Caco-2 (cell line): ENCODE results near the gene FRMD4A. TPM values are rescaled to one million over a fixed set of nuclear protein-coding genes. Genes with fewer than 3 reads are reported as not detected.

Experiments
- BruUV-seq: library from RNA; stranded (reverse); fragments of 400-500 nt; replicated peaks from 2 replicates; lab custom pipeline; 2021; lab: Mats Ljungman, UMichigan
- CTCF ChIA-PET: fragments of 300-600 bp; sonication (Branson Sonifier 250); formaldehyde crosslinking; loops from one replicate; lab custom pipeline; 2022; ENCODE audit warnings: antibody characterized with exemption; lab: Charles Lee
- POLR2A ChIA-PET: fragments of 300-600 bp; sonication (Branson Sonifier 250); formaldehyde crosslinking; loops from one replicate; lab custom pipeline; 2022; ENCODE audit warnings: antibody characterized with exemption; lab: Charles Lee
- DNase-seq, 2 experiments: peaks; one replicate each; pipeline versions ENCODE4 v3.0.0 to v3.0.0-alpha.2; 2020 to 2022
- H3K27me3 ChIP-seq: replicated peaks from 2 replicates; pipeline ENCODE4 v1.6.0; 2011; ENCODE audit warnings: low read length; ENCODE audit not compliant: control insufficient read depth, insufficient read depth
- H3K36me3 ChIP-seq: 2 replicates; pipeline ENCODE4 v1.5.1; 2011; ENCODE audit warnings: low read length; ENCODE audit not compliant: control insufficient read depth, insufficient read depth
- H3K4me1 ChIP-seq: fragments of 250-450 bp; sonication (Bioruptor Pico); 2 replicates; pipeline ENCODE4 v1.5.1; 2020; ENCODE audit warnings: mild to moderate bottlenecking
- H3K4me3 ChIP-seq: 2 replicates; pipeline ENCODE4 v1.5.1; 2011; ENCODE audit warnings: low read depth, mild to moderate bottlenecking, control low read depth, low read length
- H3K9me3 ChIP-seq: fragments of 250-450 bp; sonication (Bioruptor Pico); 2 replicates; pipeline ENCODE4 v1.5.1; 2020; ENCODE audit warnings: mild to moderate bottlenecking, moderate library complexity
- H3K27ac Mint-ChIP-seq: one replicate; pipeline ENCODE4 v1.8.0; 2022; ENCODE audit warnings: mixed read lengths; ENCODE audit not compliant: unreplicated experiment
- H3K27me3 Mint-ChIP-seq: one replicate; pipeline ENCODE4 v1.8.0; 2022; ENCODE audit warnings: mixed read lengths; ENCODE audit not compliant: insufficient read depth, unreplicated experiment
- H3K36me3 Mint-ChIP-seq: one replicate; pipeline ENCODE4 v1.8.0; 2022; ENCODE audit warnings: mild to moderate bottlenecking, mixed read lengths; ENCODE audit not compliant: insufficient read depth, unreplicated experiment
- H3K4me1 Mint-ChIP-seq: one replicate; pipeline ENCODE4 v1.8.0; 2022; ENCODE audit warnings: low read depth, mixed read lengths; ENCODE audit not compliant: unreplicated experiment
- H3K4me3 Mint-ChIP-seq: one replicate; pipeline ENCODE4 v1.8.0; 2022; ENCODE audit warnings: mild to moderate bottlenecking, moderate library complexity, mixed read lengths; ENCODE audit not compliant: unreplicated experiment
- H3K9me3 Mint-ChIP-seq: one replicate; pipeline ENCODE4 v1.8.0; 2022; ENCODE audit warnings: mixed read lengths; ENCODE audit not compliant: unreplicated experiment
- intact Hi-C: fragments of 100-400 bp; cut with micrococcal nuclease; formaldehyde crosslinking; loops from one replicate; pipeline ENCODE4 v1.10.0; 2022; ENCODE audit not compliant: unreplicated experiment
- total RNA-seq: library from RNA; stranded (reverse); gene quantifications from 2 replicates; pipeline ENCODE4 v1.2.3, GENCODE V29; 2022
- TF ChIP-seq, protein P1 (sequence below), 2 experiments: fragments of 200-600 bp in 1 of 2; IDR thresholded peaks; 1 replicate in 1 of 2; 2 replicates in 1 of 2; pipeline versions ENCODE4 v1.5.1 to v1.8.0; 2011 to 2022; ENCODE audit warnings: antibody characterized with exemption in 1 of 2, control low read depth in 1 of 2, inconsistent platforms in 1 of 2, low read depth in 1 of 2, low read length in 1 of 2, mild to moderate bottlenecking in 1 of 2, moderate library complexity in 1 of 2; ENCODE audit not compliant: insufficient read depth in 1 of 2, severe bottlenecking in 1 of 2, unreplicated experiment in 1 of 2

The FRMD4A gene
- total RNA-seq, 1 experiment from 2014 or later: 52.1 TPM

DNA sequence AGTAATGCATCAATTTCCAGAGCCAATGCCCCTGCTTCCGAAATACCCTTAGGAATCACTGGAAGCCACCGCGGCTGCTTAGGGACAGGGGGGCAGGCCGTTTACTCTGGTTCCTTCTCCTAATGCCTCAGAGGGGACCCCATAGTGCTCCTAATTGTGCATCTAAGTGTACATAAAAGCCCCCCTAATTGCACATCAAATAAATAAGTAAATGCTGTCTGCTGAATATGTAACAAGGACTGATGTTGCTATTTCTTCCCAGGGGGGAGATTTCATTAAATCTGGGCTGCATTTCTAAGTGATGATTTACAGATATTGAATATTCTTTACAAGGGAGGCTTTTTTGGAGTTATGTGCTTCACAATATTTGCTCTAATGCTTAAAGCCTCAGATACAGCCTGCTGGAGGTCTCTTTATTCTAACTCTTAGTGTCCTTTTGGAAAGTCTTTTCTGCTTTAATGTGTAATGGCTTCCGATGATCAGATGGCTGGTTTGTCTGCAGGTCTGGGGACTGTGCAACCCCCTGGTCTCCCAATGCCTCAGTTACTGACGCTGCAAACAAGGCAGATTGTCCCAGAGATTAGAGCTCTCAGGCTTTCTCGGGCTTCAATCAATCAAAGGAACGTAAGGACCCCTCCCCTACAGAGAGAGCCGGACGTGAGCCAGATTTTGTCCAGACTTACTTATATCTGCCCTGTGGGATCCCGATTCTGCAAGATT, 601.0 kb downstream of the FRMD4A start:
- DNase-seq: no peak
- peaks cover 34% of the 10 kb centered on the region for H3K36me3 Mint-ChIP-seq
- no peaks in the 10 kb centered on the region for H3K27me3 Mint-ChIP-seq
- H3K9me3 Mint-ChIP-seq: no peaks in the 10 kb centered on the region
- peak overlapping the region; percentile 61 for H3K4me3 Mint-ChIP-seq
- no peaks in the 10 kb centered on the region for H3K36me3 ChIP-seq
- H3K9me3 ChIP-seq: no peaks in the 10 kb centered on the region
- no peaks in the 10 kb centered on the region for H3K27me3 ChIP-seq
- CTCF ChIA-PET: no interaction called here
- no peak overlapping the region for H3K4me3 ChIP-seq
- intact Hi-C loops: loop anchor here (1.0 to 2.0 kb wide), 4 partner anchors 11 to 36 kb away; no protein-coding TSS in a partner anchor
- TSS peak; percentile 46 for BruUV-seq
- H3K4me1 Mint-ChIP-seq: peaks cover 50% of the 10 kb centered on the region
- H3K4me1 ChIP-seq: peaks cover 36% of the 10 kb centered on the region
- POLR2A ChIA-PET: interaction anchor here (1.0 kb wide), 1 partner anchor 11 kb away, joined by 4 read pairs; no protein-coding TSS in a partner anchor
- TF ChIP-seq, protein P1, sequence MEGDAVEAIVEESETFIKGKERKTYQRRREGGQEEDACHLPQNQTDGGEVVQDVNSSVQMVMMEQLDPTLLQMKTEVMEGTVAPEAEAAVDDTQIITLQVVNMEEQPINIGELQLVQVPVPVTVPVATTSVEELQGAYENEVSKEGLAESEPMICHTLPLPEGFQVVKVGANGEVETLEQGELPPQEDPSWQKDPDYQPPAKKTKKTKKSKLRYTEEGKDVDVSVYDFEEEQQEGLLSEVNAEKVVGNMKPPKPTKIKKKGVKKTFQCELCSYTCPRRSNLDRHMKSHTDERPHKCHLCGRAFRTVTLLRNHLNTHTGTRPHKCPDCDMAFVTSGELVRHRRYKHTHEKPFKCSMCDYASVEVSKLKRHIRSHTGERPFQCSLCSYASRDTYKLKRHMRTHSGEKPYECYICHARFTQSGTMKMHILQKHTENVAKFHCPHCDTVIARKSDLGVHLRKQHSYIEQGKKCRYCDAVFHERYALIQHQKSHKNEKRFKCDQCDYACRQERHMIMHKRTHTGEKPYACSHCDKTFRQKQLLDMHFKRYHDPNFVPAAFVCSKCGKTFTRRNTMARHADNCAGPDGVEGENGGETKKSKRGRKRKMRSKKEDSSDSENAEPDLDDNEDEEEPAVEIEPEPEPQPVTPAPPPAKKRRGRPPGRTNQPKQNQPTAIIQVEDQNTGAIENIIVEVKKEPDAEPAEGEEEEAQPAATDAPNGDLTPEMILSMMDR (IDR thresholded peaks at IDR 0.05; ENCODE audit: insufficient read depth in 1 of 2, low read depth in 1 of 2, low read length in 1 of 2, severe bottlenecking in 1 of 2, unreplicated experiment in 1 of 2): no peak
- peak overlapping the region; percentile 97 for H3K27ac Mint-ChIP-seq

DNA sequence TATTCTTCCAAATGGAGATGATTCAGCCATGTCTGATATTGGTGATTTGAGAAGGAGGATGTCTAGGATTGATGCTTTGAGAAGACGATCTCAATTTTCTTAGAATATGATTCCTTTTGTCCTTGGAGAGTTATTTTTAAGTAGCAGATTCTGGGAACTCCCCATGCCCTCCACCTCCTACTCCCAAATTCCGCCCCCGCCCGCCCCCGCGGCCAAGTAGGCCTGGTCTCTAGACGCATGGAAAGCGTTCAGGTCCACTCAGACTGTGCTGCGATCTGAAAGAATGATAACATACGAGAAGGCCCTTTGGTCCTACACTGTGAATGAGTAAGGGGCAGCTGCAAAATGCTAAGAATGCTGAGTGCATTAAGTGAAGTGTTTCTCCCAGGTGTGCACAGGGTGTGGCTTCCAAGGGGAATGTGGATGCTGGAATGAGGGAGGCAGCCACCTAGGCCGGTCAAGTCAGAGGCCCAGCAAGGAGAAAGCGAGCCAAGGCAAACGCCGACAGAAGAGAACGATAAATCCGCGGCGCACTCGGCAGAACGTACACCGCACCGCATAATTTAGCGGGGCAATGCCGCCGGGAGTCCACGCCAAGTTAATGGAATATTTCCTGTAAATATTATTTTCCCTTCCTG, 601.7 kb downstream of the FRMD4A start:
- peak; percentile 87 to 94 for DNase-seq
- Mint-ChIP-seq H3K9me3 (no peaks in the 10 kb centered on the region), H3K27me3 (no peaks in the 10 kb centered on the region), H3K4me1 (peaks cover 57% of the 10 kb centered on the region), H3K36me3 (peaks cover 34% of the 10 kb centered on the region), H3K27ac (peak overlapping the region; percentile 97), H3K4me3 (peak overlapping the region; percentile 61)
- ChIA-PET POLR2A (interaction anchor here (0.5 to 1.0 kb wide), 3 partner anchors 11 to 40 kb away, joined by 4 to 5 read pairs (median 4); no protein-coding TSS in a partner anchor), CTCF (interaction anchor here (1.0 kb wide), 1 partner anchor 11 kb away, joined by 3 read pairs; no protein-coding TSS in a partner anchor)
- no peak overlapping the region for H3K4me3 ChIP-seq
- no TSS peak for BruUV-seq
- intact Hi-C loops: loop anchor here (1.0 to 2.0 kb wide), 4 partner anchors 11 to 36 kb away; no protein-coding TSS in a partner anchor
- peaks cover 43% of the 10 kb centered on the region for H3K4me1 ChIP-seq
- H3K36me3 ChIP-seq: no peaks in the 10 kb centered on the region
- TF ChIP-seq, protein P1 (IDR thresholded peaks at IDR 0.05; ENCODE audit: insufficient read depth in 1 of 2, low read depth in 1 of 2, low read length in 1 of 2, severe bottlenecking in 1 of 2, unreplicated experiment in 1 of 2): no peak
- H3K27me3 ChIP-seq: no peaks in the 10 kb centered on the region
- H3K9me3 ChIP-seq: no peaks in the 10 kb centered on the region

DNA sequence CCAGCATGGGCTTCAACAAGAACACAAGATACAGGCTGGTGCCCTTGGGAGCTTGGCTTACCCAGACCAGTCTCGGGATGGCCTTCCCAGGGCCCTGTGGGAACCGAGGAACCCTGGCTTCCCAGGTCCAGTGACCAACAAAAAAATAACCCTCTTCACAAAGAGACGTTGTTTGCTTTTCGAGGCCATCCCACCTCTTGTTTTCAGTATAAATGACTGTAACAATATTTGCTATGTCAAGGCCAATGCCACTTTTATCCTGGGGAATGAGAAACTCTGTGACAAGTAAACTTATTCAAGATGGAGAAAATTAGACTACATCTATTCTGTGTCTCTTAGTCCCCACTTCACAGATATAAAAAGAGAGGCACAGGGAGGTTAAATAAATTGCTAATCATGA, 605.1 kb downstream of the FRMD4A start:
- H3K27ac Mint-ChIP-seq: peak overlapping the region; percentile 97
- peaks cover 10% of the 10 kb centered on the region for H3K9me3 Mint-ChIP-seq
- intact Hi-C loops: no loop called here
- no peaks in the 10 kb centered on the region for H3K9me3 ChIP-seq
- CTCF ChIA-PET: no interaction called here
- POLR2A ChIA-PET: interaction anchor here (0.6 kb wide), 1 partner anchor 14 kb away, joined by 4 read pairs; no protein-coding TSS in a partner anchor
- H3K36me3 Mint-ChIP-seq: peaks cover 28% of the 10 kb centered on the region
- no peak for DNase-seq
- H3K36me3 ChIP-seq: no peaks in the 10 kb centered on the region
- H3K4me3 ChIP-seq: no peak overlapping the region
- peaks cover 56% of the 10 kb centered on the region for H3K4me1 Mint-ChIP-seq
- no TSS peak for BruUV-seq
- TF ChIP-seq, protein P1 (IDR thresholded peaks at IDR 0.05; ENCODE audit: insufficient read depth in 1 of 2, low read depth in 1 of 2, low read length in 1 of 2, severe bottlenecking in 1 of 2, unreplicated experiment in 1 of 2): no peak
- no peaks in the 10 kb centered on the region for H3K27me3 ChIP-seq
- no peaks in the 10 kb centered on the region for H3K27me3 Mint-ChIP-seq
- H3K4me1 ChIP-seq: peaks cover 53% of the 10 kb centered on the region
- H3K4me3 Mint-ChIP-seq: no peak overlapping the region
